CMK (cell line): ENCODE data around the gene MICAL3.
"Not testable (repeated sequence)": the region's sequence is repeated elsewhere in the genome, so short reads cannot be mapped to it uniquely, and the experiment has no call there.

Experiments
- DNase-seq: peaks from one replicate; pipeline ENCODE4 v3.0.0-alpha.2; 2010; ENCODE audit warnings: low read depth

MICAL3 gene

DNA sequence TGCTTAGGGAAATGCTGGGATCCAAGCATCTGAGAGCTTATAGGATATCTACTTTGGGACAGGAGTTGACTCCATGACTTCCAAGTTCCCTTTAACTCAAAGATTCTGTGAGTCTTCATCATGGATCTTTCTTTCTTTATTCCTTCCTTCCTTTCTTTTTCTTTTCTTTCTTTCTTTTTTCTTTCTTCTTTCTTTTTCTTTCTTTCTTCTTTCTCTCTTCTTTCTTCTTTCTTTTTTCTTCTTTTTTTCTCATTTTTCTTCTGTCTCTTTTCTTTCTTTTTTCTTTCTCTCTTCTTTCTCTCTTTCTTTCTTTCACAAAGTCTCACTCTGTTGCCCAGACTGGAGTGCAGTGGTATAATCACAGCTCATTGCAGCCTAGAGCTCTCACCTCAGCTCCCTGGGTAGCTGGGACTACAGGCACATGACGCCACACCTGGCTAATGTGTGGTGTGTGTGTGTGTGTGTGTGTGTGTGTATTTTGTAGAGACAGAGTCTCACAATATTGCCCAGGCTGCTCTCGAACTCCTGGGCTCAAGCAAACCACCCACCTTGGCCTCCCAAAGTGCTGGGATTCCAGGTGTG is 5.4 kb upstream of the MICAL3 start:
- DNase-seq = no peak

DNA sequence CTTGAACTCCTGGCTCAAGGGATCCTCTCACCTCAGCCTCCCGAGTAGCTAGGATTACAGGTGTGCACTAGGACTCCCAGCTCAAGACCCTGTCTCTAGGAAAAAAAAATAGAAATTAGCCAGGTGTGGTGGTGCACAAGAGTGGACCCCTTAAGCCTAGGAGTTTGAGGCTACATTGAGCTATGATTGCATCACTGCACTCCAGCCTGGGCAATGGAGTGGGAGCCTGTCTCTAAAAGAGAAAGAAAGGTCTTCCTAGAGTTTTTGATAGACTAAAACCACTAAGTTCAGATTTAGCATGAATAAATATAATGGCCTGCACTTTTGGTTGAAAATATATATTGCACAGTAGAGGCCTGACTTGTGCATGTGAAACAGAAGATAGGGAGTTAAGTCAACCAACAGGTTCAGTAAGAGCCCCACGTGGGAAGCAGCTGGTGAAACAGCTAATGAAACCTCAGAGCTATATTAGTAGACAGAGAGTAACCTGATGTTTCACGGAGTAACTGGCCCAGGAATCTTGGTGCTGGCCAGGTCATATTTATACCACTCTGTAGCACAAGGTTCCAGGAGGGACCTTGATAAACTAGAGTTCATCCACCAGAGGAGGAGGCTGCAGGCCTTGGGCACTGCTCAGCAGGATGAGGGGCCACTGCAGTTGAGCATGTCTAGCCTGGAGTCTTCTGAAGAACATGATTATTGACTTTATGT is 4.6 kb upstream of the MICAL3 start:
- DNase-seq = no peak

DNA sequence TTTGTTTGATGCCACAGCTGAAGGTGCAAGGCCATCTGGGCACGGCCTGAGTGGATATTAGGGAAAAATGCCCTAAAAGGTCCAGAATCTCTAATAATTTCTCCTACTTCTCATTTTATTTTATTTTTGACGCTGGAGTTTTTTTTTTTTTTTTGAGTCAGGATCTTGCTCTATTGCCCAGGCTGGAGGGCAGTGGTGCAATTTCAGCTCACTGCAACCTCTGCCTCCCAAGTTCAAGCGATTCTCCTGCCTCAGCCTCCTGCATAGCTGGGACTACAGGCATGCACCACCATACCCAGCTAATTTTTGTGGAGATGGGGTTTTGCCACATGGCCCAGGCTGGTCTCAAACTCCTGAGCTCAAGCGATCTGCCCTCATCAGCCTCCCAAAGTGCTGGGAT is 1.5 kb upstream of the MICAL3 start:
- DNase-seq = not testable (repeated sequence)

DNA sequence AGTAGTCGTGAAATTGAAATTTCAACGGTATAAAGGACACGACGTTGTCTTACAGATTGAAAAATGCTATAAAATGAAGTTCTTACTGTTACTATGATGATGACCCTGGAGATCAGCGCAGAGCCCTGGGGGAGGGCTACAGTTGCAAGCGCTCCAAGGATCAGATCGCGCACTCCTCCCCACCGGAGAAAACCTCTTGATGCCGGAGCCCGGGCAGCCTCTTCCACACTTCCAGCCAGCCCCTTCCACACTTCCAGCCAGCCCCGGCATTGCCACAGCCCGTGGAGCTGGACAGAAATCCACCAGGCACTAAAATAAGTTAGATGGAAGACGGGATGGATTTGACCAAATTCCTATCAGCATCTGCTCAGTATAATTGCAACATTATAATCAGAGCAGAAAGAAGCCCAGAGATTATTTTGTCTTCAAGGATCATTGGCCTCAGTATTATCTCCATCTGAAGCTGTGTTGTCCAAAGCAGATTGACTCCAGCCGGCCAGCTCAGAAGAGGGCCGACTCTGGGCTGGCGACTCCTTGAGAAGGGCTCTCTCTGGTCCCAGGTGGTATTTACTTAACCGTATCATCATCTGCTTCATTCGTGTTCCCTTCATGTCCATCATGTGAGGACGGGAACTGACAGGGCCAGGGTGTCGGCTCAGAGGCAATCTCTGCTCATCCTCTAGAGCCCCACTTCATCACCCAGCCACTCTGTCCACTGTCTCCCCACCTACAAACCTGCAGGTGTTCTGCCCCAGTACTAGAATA is 777 bp upstream of the MICAL3 start:
- no peak for DNase-seq

DNA sequence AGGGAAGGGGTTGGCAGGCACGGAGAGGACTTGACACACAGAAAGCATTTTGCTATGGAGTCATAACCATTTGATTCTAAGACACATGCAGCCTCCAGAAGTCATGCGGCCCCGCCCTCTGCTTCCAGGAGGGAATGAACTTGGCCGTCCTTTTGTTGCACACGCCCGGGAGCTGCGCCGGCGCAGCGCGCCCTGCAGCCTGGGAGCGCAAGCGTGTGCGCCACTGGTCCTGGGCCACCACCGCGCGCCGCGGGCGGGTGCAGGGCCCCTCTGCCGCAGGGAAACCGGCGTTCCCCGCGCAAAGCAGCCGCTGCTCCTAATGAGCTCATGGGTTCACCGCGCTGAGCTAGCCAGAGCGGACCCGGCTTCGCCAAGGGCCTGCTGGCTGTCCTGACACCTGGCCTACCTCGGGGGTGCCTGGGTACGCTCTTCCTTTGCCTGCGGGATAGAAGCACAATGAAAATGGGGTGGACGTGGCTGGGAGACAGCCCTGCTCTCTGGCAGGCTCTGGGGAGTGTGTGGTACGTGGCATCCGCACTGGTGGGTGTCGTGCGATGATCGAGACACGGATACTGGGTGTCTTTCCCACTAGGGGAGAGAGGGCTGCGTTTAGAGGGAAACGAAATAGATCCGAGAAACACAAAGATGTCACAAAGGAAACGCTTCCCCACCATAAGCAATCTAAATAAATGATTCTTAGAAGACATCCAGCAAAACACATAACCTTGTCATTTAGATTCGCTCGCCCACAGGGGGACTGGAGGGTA is 669 bp downstream of the MICAL3 start:
- no peak for DNase-seq

DNA sequence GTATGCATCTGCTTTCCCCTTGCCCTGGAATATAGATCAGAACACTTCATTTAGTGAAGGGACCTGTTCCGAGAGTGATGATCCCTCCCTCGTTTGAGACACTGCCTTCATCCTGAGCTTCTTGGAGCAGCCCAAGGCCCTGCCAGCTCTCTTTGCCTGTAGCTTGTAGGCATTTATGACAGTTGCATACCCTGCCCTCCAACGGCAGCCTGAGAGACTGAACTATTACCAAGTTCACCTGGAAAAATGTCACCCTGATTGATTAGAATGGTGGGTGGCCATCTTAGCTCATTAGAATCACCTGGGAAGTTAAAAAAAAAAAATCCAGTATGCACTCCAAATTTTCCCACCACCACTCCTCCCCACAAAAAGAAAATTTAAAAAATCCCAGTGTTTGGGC is 1.5 kb downstream of the MICAL3 start:
- DNase-seq = no peak

DNA sequence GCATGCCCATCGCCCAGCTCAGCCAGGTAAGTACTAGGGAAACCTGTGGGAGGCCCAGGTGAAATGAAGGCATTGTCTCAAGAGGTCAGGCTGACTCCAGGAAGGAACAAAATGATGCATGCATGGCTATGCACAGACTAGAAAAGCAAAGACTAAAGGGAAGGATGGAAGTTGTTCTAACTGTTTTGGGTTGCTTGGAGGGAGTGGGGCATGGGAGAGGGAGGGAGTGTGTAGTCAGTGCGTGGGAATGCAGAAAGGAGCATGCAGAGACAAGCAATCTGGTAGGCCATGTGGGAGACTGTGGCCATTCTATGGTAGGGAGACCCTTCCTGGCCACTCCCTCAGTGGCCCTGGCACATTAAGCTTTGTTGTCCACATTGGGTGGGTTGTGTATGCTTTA is 2.9 kb downstream of the MICAL3 start:
- DNase-seq = no peak

DNA sequence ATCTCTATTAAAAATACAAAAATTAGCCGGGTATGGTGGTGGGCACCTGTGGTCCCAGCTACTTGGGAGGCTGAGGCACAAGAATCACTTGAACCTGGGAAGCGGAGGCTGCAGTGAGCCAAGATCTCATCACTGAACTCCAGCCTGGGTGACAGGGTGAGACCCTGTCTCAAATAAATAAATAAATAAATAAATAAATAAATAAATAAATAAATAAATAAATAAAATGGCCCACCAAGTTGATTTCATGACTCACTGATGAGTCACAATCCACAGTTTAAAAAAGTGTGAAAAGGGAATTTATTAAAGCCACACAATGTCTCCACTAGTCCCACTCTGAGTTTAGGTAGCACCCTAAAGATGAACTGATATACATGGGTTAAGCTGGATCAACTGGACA is 3.6 kb downstream of the MICAL3 start:
- DNase-seq = not testable (repeated sequence)

DNA sequence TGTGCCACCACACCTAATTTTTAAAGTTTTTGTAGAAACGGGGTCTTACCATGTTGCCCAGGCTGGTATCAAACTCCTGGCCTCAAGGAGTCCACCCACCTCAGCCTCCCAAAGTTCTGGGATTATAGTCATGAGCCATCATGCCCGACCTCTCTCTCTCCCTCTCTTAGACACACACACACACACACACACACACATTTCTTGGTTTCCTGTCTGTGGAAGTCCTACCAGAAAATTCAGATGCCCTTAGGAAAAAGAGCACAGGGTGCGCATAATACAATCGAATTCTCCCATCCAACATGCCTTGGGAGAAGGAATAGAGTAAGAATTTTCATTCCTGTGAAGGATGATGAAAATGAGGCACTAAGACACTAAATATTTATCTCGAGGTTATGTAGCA is 10.4 kb downstream of the MICAL3 start:
- no peak for DNase-seq

DNA sequence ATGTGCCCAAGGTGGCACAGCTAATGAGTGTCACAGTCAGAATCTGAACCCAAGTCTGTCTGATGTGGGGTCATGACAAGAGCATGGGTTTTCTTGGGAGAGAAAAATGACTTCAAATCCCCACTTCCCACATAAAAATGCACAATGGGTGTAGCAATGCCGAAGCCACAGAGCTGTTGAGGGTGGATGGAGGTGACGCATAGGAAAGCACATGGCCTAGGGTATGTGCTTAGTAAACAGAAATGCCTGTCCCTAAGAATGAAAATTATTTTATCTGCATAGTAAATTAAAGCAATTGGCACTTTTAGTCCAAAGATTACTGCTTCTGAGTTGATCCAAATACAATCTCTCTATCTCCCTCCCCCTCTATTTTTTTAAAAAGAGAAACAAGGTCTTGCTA is 10.9 kb downstream of the MICAL3 start:
- DNase-seq = no peak

DNA sequence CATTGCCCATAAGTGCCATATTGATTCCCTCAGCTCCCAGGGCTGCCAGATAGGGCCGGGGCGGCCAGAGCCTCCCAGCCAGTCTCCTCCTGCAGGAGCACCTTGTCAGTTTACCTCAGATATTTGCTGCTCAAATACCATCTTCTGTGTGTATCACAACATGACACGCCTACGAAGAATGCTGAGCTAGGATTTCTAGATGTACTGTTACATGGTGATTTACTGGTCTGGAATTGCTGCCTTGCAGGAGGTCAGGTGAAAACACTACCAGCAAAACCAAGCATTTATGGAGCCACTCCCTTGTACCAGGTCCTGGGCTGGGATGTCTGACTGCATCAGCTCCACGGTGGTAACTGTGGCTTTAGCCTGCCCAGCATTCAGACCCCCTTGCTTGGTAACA is 11.8 kb downstream of the MICAL3 start:
- DNase-seq = no peak

DNA sequence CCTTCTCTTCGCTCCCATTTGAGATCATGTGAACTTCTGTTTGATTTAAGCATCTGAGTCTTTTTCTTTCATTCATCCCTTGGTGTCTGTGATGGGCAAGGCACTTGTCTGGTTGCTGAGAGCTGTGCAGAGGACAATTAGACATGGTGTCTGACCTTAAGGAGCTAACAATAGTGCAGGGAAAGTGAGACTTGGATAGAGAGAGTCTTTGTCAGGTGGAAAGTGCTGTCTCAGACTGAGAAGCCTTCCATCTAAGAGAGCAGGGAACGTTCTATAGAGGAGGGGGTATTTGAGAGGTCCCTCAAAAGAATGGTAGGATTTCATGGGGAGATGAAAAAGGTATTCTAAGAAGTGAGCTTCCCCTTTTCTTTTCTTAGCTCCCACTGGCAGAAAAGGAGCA is 14.1 kb downstream of the MICAL3 start:
- DNase-seq = no peak

DNA sequence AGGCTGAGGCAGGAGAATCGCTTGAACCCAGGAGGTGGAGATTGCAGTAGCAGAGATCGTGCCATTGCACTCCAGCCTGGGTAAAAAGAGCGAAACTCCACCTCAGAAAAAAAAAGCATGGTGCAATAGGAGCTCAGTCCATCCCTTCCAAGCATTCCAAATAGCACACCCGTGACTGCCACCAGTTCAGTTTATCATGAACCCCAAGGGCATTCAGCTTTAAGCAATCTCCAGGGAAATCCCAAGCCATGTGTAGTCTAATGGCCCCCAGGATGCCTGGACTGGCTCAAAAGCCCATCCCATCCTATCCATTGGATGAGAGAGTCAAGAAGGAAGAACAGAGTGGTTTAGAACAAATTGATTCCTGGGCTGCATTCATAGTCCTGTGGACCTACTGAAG is 16.2 kb downstream of the MICAL3 start:
- no peak for DNase-seq

DNA sequence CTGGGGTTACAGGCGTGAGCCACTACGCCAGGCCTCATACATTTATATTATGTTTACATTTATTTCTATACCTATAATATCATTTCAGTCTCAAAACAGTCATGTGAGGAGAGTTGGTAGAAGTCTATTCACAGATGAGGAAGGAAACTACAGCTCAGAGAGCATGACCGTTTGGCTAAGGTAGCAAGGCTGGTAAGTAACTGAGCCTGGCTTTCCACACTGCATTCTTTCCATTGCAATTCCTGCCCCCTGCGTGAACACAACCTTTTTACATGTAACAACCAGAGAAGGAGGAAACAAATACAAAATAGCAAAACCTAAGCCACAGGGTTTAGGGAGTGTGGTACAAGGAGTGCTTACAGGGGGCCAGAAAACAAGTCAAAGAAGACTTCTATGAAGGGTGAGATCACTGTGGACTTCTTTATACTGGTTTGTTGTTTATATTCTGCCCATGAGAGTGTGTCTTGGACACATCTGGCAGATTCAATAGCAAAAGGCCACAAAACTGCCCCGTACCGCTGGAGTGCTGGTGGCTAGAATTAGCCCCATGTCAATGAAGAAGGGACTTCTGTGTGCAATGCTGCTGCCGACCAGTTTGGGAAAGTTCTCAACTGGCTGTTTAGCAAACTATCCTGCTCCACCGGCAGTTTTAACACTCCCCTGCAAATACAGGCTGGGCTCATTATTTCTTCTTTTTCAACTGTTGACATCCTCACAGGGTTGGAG is 19.0 kb downstream of the MICAL3 start:
- no peak for DNase-seq

DNA sequence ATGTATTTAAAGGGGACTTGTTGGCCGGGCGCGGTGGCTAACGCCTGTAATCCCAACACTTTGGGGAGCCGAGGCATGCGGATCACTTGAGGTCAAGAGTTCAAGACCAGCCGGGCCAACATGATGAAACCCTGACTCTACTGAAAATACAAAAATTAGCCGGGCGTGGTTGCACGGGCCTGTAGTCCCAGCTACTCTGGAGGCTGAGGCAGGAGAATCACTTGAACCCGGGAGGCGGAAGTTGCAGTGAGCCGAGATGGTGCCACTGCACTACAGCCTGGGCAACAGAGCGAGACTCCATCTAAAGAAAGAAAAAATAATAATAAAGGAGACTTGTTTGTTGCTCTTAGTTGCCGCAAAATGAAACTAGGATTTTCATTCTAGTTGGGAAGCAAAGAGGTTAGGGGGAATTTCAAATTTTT is 22.5 kb downstream of the MICAL3 start:
- not testable (repeated sequence) for DNase-seq

DNA sequence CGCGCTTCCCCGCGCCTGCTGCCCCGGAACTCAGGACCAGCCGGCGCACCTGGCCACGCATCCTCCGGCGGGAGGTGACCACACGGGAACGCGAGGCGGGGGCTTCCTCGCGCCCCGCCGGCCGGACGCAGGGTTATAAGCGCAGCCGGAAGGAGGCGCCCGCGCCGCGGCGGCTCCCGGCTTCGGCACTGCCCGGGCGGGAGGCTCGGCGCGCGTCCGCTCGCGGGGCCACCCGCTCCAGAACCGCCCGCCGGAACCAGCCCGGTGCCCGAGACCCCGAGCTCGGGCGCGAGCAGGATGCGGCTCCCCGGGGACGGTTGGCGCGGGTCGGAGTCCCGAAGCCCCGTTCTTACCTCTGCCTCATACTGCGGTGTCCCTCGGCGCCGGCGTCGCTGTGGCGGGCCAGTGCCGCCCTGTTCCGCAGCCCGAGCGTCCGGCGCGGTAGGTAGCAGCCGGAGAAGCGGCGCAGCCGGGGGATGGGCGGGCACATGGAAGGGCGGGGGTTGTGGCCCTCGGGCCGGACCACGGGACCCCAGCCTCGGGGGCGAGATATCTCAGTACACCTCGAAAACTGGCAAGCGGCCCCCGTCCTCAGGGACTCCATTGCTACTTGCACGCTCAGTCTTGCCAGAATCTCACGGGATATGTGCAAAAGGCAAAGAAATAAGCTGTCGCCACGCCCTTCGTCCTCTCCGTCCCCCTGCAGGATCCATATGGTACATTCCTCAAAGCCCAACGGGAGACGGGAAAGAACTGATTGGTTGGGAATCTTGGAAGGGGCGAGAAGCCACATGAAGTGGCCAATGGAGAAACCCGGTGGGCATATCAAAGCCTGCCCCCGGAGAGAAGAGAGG is 23.1 kb downstream of the MICAL3 start:
- peak; percentile 92 for DNase-seq

DNA sequence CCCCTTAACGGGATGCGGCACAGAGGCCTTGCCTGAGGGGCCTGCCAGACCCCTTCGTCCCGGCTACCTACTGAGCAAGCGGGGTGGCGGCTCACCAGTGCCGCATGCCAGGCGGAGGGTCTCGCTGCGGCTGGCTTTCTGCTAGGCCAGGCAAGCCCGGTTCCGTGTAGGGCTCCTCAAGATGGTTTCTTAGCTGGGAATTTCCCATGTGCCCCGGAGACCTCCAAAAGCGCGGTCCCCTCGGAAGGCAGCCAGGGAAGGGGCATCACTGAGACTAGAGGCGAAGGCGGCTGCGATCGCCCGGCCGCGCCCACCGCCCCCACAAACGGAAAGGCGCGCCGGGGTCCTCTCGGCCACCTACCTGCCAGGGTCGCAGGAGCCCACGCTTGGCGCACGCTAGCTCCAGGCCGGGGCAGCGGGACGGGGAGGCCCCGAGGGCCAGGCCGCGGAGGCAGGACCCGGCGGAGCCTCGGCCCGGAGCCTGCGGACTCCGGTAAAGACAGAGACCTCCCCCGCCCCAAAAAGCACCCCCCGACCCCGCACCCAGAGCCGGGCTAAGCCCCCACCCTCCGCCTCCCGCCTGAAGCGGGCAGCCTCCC is 23.8 kb downstream of the MICAL3 start:
- DNase-seq = no peak

DNA sequence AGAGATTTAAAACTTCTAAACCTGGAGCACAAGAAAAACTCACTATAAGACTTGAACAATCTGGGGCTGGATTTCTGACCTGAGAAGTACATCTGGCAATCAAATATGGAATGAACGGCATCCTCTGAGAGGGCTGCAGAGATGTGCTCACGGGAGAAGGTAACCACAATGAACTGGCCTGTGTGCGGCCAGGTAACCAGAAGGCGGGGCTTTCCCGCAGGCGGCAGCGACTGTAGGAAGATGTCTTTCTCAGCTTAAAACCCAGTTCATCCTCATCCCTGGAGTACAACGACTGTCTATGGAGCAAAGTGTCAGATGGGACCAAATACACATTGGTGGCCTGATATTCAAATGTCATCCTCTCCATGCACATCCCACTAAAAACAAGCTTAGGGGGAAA is 24.5 kb downstream of the MICAL3 start:
- DNase-seq = no peak

DNA sequence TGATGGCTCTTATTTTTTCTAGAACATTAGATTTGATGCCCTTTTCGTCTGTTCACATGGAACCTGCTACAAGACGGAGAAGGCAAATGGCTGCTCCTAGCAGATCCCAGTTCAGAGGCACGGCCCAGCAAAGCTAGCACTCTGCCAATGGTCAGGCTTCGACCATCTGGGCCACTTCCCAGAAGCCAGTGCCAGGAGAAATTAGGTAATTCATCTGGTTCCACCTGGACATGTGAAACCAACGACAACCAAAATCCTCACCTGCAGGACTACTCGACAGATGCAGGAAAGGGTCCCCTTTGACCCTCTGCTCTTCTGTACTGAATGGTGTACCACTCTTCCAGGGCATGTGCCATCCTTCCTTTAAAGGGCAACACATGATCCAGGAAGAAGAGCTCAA is 25.4 kb downstream of the MICAL3 start:
- DNase-seq = no peak

DNA sequence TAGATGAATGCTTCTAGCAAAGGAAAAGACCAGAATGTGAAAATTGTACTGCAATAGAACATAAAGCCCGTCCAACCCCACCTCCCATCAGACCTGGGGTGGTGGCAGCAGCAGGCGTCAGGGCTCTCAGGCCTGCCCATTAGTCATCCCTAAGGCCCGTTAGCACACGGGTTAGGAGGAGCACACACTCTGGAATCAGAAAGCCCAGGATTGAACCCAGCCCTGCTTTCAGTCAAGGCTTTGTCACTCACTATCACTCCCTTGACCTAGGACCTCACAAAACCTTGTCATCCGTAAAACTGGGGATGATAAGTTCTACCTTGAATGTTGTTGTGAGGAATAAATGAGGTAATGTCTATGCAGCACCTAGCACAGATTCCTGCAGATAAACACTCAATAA is 26.9 kb downstream of the MICAL3 start:
- no peak for DNase-seq

DNA sequence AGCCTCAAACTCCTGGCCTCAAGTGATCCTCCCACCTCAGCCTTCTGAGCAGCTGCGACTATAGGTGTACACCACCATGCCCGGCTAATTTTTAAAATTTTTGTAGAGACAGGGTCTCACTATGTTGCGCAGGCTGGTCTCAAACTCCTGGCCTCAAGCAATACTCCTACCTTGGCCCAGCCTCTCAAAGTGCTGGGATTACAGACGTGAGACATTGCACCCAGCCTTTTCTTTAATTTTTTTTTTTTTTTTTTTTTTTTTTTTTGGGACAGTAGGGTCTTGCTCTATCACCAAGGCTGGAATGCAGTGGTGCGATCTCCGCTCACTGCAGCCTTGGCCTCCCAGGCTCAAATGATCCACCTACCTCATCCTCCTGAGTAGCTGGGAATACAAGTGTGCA is 29.1 kb downstream of the MICAL3 start:
- not testable (repeated sequence) for DNase-seq
